Activated CD4-positive, alpha-beta T cell treated with anti-CD3 and anti-CD28 coated beads, Interleukin-2, amount 50 U/mL, for 24 hours (primary cell): ENCODE results near the gene UNC13D.
A peak's percentile ranks its signal among the peaks of the same experiment; 100 is the strongest.
"Not testable (repeated sequence)": the region's sequence is repeated elsewhere in the genome, so short reads cannot be mapped to it uniquely, and the experiment has no call there.

Experiments
- DNase-seq, 2 donors: peaks; one replicate each; pipeline ENCODE4 v3.0.0-alpha.2; 2020; ENCODE audit warnings: low read depth in 1 of 2, low spot score in 1 of 2

UNC13D gene

GRCh38 chr17:75807861-75808260 is 36.3 kb downstream of the UNC13D start:
- DNase-seq, result no peak

DNA sequence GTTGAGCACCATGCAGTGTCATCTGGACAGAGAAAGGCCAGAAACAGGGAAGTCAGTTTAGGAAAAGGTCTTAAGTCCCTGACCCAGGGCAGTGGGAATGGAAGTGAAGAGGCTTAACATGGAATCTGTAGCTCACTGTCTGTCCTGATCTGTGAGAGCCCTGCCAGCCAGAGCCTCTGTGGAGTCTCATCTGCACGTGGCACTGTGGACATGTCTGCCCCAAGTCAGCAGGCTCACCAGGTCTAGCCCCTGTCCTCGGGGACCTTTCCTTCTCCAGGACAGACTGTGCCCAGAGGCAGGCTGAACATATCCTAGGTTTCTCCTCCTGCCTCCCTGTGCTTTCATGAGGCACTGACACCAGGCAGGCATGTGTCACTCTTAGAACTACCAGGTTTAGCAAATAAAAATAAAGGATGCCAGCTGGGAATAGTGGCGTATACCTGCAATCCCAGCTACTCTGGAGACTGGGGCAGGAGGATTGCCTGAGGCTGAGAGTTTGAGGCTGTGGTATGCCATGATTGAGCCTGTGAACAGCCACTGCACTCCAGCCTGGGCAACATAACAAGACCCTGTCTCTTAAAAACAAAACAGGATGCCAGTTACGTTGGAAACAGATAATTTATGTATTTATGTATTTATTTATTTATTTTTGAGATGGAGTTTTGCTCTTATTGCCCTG is 37.2 kb downstream of the UNC13D start:
- no peak for DNase-seq

DNA sequence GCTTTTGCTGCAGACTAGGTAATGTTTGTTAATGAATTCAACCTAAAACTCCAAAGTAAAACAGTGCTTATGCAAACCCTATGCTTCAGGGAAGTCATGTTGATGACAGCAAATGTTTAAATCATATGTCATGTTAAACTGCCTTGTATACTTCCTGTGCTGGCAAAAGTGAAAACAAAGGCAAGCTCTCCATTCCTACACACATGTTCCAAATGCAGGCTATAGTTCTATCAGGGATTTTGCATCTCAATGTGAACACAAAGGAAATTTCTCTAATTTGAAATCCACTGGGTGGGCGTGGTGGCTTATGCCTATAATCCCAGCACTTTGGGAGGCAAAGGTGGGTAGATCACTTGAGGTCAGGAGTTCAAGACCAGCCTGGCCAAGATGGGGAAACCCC is 40.3 kb downstream of the UNC13D start:
- DNase-seq, result no peak

- DNase-seq, result no peak
Observed at GRCh38 chr17:75799402-75799801, 44.8 kb downstream of the UNC13D start.

GRCh38 chr17:75795820-75796607 is 48.2 kb downstream of the UNC13D start:
- no peak for DNase-seq

GRCh38 chr17:75793460-75793859 is 50.7 kb downstream of the UNC13D start:
- no peak for DNase-seq

- DNase-seq, result no peak
Observed at GRCh38 chr17:75791254-75791653, 53.0 kb downstream of the UNC13D start.

GRCh38 chr17:75785016-75785890 is 59.0 kb downstream of the UNC13D start:
- peak in 1 of 2 donors; percentile 87 for DNase-seq

GRCh38 chr17:75784473-75785015 is 59.7 kb downstream of the UNC13D start, which contains the start of gene UNK:
Gene UNK (plus strand): TSS chr17:75784806. CDS start chr17:75784881, 75 bp downstream.
- peak; percentile 90 to 95 for DNase-seq

DNA sequence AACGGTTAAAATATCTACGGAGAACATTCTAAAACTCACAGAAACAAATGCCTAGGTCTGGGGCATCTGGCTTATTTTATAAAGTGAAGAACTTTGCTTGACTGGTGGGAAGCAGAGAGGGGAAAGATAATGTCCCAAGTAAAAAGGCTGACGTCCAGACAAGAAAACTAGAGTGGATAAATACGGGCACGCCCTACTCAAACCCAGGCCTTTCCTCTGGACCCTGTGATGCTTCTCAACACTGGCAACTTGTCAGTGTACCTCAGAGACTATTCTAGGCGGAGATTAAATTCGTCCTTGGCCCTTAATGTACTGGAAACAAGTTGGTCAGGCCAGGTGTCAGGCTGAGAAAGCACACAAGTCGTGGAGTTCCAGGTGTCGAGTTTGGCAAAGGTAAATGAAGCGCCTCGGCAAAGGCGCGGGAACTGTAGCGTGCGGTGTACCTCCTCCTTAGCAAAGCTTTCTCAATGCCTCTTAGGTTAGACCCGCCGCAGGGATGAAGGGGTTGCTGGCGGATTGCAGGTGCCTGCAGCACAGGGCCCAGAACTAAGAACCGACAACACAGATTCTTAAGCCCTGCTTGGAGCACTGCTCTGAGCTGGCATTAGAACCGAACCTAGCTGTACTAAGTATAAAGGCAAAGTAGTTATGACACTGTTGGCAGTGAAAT is 60.3 kb downstream of the UNC13D start:
- no peak for DNase-seq

DNA sequence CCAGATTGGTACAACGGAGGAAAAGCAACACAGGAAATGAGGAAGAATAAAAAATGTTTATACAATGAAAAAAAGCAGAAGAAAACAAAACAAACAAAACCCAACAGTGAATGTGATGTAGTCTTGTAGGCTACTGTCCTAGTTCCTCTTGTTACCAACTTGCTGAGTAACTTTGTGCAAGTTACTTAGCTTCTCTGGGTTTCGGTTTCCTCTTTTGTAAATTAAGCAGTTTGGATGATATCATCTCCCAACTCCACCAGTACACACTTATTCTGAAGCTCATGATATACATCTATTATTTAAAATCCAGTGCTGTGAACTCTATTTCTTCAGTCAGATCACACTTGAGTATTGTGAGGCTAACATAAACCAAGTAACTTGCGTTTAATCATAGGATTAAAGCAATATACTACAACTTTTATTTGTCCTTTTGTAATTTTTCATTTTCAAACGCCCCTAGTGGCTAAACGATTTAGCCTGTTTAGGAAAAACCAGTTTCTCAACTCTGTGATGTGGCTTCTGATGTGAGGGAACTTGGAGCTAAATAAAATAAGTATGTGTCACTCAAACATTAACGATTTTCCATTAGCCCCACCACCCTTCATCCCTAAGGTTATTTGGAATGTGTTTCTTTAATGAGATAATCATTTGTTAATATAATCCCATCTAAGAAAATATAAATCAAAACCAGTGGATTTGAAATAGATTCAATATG is 61.0 kb downstream of the UNC13D start:
- DNase-seq, result no peak

- no peak for DNase-seq
Observed at GRCh38 chr17:75779987-75780889, 64.0 kb downstream of the UNC13D start.

- peak; percentile 90 to 93 for DNase-seq
Observed at GRCh38 chr17:75779250-75779986, 64.8 kb downstream of the UNC13D start.

GRCh38 chr17:75778861-75779249 is 65.3 kb downstream of the UNC13D start:
- DNase-seq, result no peak

DNA sequence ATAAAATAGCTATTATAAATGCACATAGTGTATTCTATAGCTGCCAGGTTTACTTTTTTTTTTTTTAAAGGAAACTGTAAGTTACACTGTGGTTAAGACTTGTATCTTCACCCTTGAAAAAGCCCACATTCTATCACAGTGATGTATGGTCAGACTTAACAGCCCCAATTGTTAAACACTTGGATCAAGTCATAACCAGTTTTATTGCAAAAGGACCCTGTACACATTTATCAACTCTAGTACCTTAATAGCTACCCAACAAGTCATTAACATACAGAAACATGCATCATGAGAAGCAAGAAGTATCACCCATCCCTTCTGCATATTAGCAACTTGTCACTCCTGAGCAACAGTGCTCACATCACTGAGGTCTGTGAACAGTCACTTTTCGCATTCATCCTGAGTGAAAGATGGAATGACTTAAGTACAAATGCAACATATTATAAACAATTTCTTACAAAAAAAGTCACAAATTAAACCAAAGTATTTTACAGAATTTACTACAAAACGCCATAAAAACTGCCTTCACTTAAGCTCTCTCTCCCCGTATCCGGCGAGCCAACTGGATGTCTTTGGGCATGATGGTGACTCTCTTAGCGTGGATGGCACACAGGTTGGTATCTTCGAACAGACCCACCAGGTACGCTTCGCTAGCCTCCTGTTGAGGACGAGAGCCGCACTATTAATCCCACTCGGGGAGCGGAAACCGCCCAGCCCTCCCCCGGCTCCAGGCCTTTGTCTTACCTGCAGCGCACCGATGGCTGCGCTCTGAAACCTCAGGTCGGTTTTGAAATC is 65.9 kb downstream of the UNC13D start:
- not testable (repeated sequence) for DNase-seq

DNA sequence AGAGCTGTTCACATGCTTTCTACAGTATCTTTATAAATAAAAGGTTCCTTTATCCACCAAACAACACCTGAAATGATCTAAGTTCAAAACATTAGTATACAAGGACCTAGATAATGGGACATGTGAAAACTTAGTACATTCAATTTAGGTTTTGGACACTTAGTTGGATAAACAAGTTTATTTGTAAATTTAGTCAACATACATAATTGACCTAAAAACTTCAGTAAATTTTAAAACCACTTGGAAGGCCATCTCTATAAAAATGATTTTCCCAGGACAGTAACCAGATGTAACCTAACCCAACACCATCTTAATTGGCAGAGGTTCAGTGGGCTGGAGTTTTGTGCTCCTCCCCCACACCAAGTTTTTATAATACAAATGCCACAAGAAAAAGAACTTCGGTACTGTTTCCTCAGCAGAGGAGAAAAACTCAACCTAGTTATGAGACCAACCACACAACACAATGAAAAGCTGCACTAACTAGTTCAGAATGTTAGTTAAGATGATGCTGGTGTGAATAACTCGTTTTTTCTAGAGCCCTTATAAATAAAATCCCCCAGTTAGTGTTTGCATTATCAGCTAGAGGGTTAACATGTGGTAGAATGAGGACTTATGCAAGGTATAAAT is 66.8 kb downstream of the UNC13D start:
- no peak for DNase-seq
